ENCODE data around the gene PCDHB13.
"Not testable (repeated sequence)": the region's sequence is repeated elsewhere in the genome, so short reads cannot be mapped to it uniquely, and the experiment has no call there.

Gene PCDHB13

GRCh38 chr5:141213656-141214339, at the start of gene PCDHB13:
Gene PCDHB13 (plus strand): TSS chr5:141213919. CDS start chr5:141214124, 205 bp downstream.
- POLR2A ChIA-PET; DNase-seq (ENCODE audit: extremely low spot score): not testable (repeated sequence)
- CTCF ChIA-PET = interaction anchor here (0.9 kb wide), 1 partner anchor 22 kb away, joined by 3 read pairs; the partner anchor contains the start of gene PCDHB10

DNA sequence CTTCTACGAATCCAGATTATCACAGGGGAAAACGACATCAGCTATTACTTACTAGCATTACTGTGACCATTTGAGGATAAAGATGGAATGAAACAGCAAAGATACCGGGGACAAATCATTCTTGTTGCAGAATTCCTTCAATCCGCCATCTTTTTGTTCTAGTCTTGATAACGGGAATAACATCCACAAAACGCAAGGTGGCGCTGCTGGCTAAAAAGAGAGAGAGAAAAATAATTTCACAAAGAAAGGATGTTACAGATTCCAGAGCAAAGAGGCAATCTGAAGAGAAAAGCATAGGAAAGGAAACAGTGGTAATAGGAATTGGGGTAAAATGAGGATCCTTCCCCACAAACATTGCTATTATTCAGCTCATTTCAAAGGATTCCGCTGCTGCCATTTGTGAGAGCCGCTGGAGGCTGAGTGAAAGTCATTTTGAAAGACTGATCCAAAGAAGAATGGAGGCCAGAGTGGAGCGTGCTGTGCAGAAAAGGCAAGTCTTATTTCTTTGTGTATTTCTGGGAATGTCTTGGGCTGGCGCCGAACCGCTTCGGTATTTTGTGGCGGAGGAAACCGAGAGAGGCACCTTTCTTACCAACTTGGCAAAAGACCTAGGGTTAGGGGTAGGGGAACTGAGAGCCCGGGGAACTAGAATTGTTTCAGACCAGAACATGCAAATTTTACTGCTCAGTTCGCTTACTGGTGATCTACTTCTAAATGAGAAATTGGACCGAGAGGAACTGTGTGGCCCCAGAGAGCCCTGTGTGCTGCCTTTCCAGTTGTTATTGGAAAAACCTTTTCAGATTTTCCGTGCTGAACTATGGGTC, 41.1 kb upstream of the PCDHB13 start, which contains the start of gene PCDHB7:
TSS of gene PCDHB7 (plus strand) at position 264 of the 824 bp plus-strand sequence. CDS start at position 456, 192 bp downstream.
- POLR2A ChIA-PET = no interaction called here
- DNase-seq (ENCODE audit: extremely low spot score) = peak; percentile 19
- CTCF ChIA-PET = interaction anchor here (1.3 kb wide), 1 partner anchor 303 kb away, joined by 4 read pairs; no protein-coding TSS in a partner anchor
- TF ChIP-seq ARNT (IDR thresholded peaks at IDR 0.05) (no peak), FOXK2 (IDR thresholded peaks at IDR 0.05) (no peak), L3MBTL2 (conservative IDR thresholded peaks at IDR 0.05) (no peak), FOXA1 (IDR thresholded peaks at IDR 0.05) (no peak), FOXM1 (IDR thresholded peaks at IDR 0.05; ENCODE audit: borderline replicate concordance) (no peak), ZNF384 (IDR thresholded peaks at IDR 0.05) (no peak), PKNOX1 (IDR thresholded peaks at IDR 0.05) (no peak), SP1 (IDR thresholded peaks at IDR 0.05) (no peak), ELF4 (IDR thresholded peaks at IDR 0.05) (no peak)

DNA sequence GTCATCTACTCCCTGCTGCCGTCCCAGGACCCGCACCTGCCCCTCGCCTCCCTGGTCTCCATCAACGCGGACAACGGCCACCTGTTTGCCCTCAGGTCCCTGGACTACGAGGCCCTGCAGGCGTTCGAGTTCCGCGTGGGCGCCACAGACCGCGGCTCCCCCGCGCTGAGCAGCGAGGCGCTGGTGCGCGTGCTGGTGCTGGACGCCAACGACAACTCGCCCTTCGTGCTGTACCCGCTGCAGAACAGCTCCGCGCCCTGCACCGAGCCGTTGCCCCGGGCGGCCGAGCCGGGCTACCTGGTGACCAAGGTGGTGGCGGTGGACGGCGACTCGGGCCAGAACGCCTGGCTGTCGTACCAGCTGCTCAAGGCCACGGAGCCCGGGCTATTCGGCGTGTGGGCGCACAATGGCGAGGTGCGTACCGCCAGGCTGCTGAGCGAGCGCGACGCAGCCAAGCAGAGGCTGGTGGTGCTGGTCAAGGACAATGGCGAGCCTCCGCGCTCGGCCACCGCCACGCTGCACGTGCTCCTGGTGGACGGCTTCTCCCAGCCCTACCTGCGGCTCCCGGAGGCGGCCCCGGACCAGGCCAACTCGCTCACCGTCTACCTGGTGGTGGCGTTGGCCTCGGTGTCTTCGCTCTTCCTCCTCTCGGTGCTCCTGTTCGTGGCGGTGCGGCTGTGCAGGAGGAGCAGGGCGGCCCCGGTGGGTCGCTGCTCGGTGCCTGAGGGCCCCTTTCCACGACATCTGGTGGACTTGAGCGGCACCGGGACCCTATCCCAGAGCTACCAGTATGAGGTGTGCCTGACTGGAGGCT, 39.2 kb upstream of the PCDHB13 start:
- DNase-seq (ENCODE audit: extremely low spot score); CTCF ChIA-PET; POLR2A ChIA-PET: not testable (repeated sequence)

GRCh38 chr5:141175933-141176332, 37.8 kb upstream of the PCDHB13 start:
- TF ChIP-seq FOXA1 (IDR thresholded peaks at IDR 0.05) = no peak
- no peak for TF ChIP-seq BHLHE40 (IDR thresholded peaks at IDR 0.05; ENCODE audit: borderline replicate concordance)
- no peak for TF ChIP-seq ZNF384 (IDR thresholded peaks at IDR 0.05)
- TF ChIP-seq SP1 (IDR thresholded peaks at IDR 0.05) = no peak
- no peak for TF ChIP-seq PKNOX1 (IDR thresholded peaks at IDR 0.05)
- TF ChIP-seq TARDBP (IDR thresholded peaks at IDR 0.05) = no peak
- no peak for TF ChIP-seq FOXM1 (IDR thresholded peaks at IDR 0.05; ENCODE audit: borderline replicate concordance)
- TF ChIP-seq L3MBTL2 (conservative IDR thresholded peaks at IDR 0.05) = no peak
- no peak for TF ChIP-seq HDGF (IDR thresholded peaks at IDR 0.05; ENCODE audit: borderline replicate concordance)
- ChIA-PET POLR2A (no interaction called here), CTCF (no interaction called here)
- no peak for DNase-seq (ENCODE audit: extremely low spot score)

GRCh38 chr5:141177577-141178191, 36.0 kb upstream of the PCDHB13 start, which contains the start of gene PCDHB8:
Gene PCDHB8 (plus strand): TSS chr5:141177790. CDS start chr5:141178035, 245 bp downstream.
- CTCF ChIA-PET = interaction anchor here (1.6 kb wide), 1 partner anchor 347 kb away, joined by 4 read pairs; no protein-coding TSS in a partner anchor
- POLR2A ChIA-PET = not testable (repeated sequence)
- peak; percentile 13 for DNase-seq (ENCODE audit: extremely low spot score)

DNA sequence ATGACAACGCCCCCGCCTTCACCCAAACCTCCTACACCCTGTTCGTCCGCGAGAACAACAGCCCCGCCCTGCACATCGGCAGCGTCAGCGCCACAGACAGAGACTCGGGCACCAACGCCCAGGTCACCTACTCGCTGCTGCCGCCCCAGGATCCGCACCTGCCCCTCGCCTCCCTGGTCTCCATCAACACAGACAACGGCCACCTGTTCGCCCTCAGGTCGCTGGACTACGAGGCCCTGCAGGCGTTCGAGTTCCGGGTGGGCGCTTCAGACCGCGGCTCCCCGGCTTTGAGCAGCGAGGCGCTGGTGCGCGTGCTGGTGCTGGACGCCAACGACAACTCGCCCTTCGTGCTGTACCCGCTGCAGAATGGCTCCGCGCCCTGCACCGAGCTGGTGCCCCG, 34.3 kb upstream of the PCDHB13 start:
- DNase-seq (ENCODE audit: extremely low spot score); POLR2A ChIA-PET: not testable (repeated sequence)

GRCh38 chr5:141179876-141180275, 33.8 kb upstream of the PCDHB13 start:
- POLR2A ChIA-PET; CTCF ChIA-PET; DNase-seq (ENCODE audit: extremely low spot score): not testable (repeated sequence)

More for the DNA sequence above, 34.3 kb upstream of the PCDHB13 start:
- CTCF ChIA-PET = not testable (repeated sequence)

DNA sequence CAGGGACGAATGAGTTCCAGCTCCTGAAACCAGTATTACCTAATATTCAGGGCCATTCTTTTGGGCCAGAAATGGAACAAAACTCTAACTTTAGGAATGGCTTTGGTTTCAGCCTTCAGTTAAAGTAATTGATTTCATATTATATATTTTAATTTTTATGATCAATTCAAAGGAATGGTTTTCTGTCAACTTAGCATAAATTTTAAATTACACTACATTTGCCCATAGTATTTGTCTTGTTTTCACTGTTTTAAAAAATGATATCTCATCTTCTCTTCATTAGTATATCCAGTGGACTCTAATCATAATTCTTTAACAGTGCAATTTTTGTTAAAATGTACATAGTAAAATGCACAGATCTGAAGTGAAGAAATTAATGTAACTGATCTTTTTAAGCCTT, 33.4 kb upstream of the PCDHB13 start:
- ChIA-PET CTCF (interaction anchor here (0.6 kb wide), 1 partner anchor 236 kb away, joined by 3 read pairs; no protein-coding TSS in a partner anchor), POLR2A (no interaction called here)
- TF ChIP-seq BHLHE40 (IDR thresholded peaks at IDR 0.05; ENCODE audit: borderline replicate concordance) (no peak), SP1 (IDR thresholded peaks at IDR 0.05) (no peak), L3MBTL2 (conservative IDR thresholded peaks at IDR 0.05) (no peak), FOXA1 (IDR thresholded peaks at IDR 0.05) (no peak), NFRKB (IDR thresholded peaks at IDR 0.05) (no peak), LEF1 (IDR thresholded peaks at IDR 0.05; ENCODE audit: borderline replicate concordance) (no peak), CTBP1 (IDR thresholded peaks at IDR 0.05; ENCODE audit: borderline replicate concordance) (no peak), TARDBP (IDR thresholded peaks at IDR 0.05) (no peak)
- DNase-seq (ENCODE audit: extremely low spot score) = no peak
